GM18505 (cell line): ENCODE measurements around the gene MOGAT2.
"Not testable (repeated sequence)": the region's sequence is repeated elsewhere in the genome, so short reads cannot be mapped to it uniquely, and the experiment has no call there.

Source experiments
- ATAC-seq: cut with Tn5 transposase; IDR thresholded peaks from one replicate; pipeline ENCODE4 v1.9.1; 2021; ENCODE audit not compliant: unreplicated experiment
- POLR2A ChIP-seq: IDR thresholded peaks from 4 replicates; pipeline ENCODE4 v1.6.1; 2011; ENCODE audit warnings: borderline replicate concordance; ENCODE audit not compliant: insufficient read depth, insufficient read length; ENCODE audit errors: extremely low read depth

MOGAT2 gene

GRCh38 chr11:75717608-75718418 is at the start of gene MOGAT2:
Gene MOGAT2 (plus strand): TSS chr11:75717838. CDS start chr11:75717889, 51 bp downstream.
- ATAC-seq, result no peak
- no peak for TF ChIP-seq POLR2A

DNA sequence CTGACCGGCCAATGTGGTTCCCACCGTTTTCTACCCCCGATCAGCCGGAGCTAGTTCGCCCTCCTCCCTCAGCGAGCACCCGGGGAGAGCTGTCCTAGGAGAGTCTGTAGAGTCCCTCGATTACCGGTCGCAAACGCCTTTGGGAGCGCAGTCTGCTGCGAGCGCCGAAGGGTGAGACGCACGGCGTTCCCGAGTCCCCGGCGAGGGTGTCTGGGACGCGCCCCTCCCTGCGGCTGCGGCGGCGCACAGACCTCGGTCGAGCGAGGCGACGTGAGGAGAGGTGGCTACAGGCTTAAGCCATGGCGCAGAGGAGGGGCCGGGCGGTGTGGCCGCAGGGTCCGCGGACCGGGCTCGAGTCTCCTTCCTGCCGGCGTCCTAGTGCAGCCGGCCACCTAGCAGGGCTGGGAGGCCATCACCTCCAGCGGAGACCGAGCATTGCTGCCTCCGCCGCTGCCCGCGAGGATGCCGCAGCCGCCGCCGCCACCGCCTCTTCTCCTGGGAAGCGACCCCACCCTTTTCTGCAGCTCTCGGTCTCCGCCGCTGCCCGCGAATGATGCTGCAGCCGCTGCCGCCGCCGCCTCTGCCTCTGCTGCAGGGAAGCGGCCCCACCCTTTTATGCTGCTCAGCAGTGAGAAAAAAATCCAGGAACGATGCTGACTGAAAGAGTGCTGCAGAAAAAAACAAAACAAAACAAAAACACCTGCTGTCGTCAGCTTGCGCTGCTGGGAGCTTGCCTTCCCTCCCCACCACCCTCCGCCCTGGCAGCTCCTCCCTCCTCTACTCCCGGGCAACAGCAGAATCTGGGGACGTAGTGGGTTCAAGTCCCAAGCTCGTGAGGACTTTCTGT is 49.0 kb upstream of the MOGAT2 start, which contains the start of gene MAP6:
MAP6 (minus strand) TSS at position 588 of the 847 bp plus-strand sequence. CDS start 669 bp downstream, outside the sequence.
- no peak for ATAC-seq

GRCh38 chr11:75673977-75674582 is 43.6 kb upstream of the MOGAT2 start:
- ATAC-seq, result no peak

More for the DNA sequence above, 49.0 kb upstream of the MOGAT2 start, which contains the start of gene MAP6:
- no peak for TF ChIP-seq POLR2A

DNA sequence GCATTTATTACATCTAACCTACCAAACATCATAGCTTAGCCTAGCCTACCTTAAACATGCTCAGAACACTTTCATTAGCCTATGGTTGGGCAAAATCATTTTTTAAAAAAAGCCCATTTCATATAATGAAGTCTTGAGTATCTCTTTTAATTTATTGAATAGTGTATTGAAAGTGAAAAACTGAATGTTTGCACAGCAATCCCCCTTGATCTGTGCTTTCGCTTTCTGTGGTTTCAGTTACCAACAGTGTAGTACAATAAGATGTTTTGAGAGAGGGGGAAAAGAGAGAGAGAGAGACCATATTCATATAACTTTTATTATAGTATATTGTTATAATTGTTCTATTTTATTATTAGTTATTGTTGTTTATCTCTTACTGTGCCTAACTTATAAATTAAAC is 40.4 kb upstream of the MOGAT2 start:
- no peak for TF ChIP-seq POLR2A
- ATAC-seq, result no peak

More at GRCh38 chr11:75673977-75674582, 43.6 kb upstream of the MOGAT2 start:
- no peak for TF ChIP-seq POLR2A

DNA sequence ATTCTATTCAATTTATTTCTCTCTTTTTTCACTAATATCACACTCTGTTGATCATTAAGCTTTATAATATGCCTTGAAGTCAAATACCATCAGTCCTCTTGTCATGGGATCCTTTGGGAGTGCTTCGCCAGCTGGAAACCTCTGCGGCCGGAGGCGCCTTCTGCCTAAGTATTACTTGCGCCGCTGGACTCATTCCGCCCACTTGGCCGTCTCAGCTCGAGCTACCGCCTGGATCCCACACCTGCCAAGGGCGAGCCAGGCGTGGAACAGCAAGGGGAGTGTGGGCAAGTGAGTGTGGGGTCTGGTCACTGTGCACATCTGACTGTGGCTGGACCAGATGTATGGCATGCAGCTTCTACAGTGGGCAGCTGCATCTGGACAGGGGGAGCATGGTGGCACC is 39.7 kb upstream of the MOGAT2 start:
- no peak for ATAC-seq
- no peak for TF ChIP-seq POLR2A

- ATAC-seq, result no peak
- no peak for TF ChIP-seq POLR2A
Observed at GRCh38 chr11:75678620-75679259, 38.9 kb upstream of the MOGAT2 start.

DNA sequence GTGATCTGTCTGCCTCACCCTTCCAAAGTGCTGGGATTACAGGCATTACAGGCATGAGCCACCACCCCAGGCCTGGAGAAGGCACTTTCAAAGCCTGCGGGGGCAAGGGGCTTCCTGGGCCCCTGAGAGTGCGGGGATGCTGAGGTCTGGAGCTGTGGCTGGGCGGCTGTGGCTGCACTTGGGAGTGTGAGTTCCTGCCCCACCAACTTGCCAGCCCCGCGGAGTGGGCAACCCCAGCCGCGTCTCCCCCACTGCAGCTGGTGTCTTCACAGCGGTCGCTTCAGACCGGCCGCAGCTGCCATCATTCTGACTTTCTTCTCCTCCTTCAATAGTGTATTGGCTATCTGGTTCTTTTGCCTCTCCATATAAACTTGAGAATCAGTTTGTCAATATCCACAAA is 38.1 kb upstream of the MOGAT2 start:
- ATAC-seq, result no peak
- no peak for TF ChIP-seq POLR2A

DNA sequence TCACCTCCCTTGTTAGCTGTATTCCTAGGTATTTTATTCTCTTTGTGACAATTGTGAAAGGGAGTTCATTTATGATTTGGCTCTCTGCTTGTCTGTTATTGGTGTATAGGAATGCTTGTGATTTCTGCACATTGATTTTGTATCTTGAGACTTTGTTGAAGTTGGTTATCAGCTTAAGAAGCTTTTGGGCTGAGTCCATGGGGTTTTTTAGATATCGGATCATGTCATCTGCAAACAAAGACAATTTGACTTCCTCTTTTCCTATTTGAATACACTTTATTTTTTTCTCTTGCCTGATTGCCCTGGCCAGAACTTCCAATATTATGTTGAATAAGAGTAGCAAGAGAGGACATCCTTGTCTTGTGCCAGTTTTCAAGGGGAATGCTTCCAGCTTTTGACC is 33.8 kb upstream of the MOGAT2 start:
- not testable (repeated sequence) for ATAC-seq

GRCh38 chr11:75689863-75690609 is 27.6 kb upstream of the MOGAT2 start:
- ATAC-seq, result peak; percentile 71
- TF ChIP-seq POLR2A, result no peak

- ATAC-seq, result no peak
- no peak for TF ChIP-seq POLR2A
Observed at GRCh38 chr11:75691804-75692203, 25.8 kb upstream of the MOGAT2 start.

DNA sequence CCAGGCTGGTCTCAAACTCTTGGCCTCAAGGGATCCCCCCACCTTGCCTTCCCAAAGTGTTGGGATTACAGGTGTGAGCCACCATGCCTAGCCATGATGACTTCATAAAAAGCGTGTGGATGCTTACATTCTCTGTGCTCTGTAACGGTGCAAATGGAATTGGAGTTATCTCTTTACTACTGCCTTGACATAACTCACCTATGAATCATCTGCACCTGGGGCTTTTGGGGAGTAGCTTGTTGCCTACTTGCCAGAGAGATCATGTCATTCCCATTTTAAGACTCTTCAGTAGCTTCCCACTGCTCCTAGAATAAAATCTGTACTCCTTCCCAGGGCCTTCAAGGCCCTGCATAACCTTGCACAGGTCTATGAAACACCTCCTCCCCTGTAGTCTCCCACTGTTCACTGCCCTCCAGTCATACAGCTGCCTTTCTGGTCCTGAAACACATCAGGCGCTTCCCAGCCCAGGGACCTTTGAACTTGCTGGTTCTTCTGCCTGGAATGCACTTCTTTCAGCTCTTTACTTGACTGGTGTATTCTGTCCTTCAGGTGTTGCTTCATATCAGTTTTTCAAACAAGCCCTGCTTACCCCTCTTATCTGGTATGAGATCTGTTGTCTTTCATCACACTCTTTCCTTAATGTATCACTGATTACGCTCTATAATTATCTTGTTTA is 19.6 kb upstream of the MOGAT2 start:
- no peak for TF ChIP-seq POLR2A
- ATAC-seq, result no peak

DNA sequence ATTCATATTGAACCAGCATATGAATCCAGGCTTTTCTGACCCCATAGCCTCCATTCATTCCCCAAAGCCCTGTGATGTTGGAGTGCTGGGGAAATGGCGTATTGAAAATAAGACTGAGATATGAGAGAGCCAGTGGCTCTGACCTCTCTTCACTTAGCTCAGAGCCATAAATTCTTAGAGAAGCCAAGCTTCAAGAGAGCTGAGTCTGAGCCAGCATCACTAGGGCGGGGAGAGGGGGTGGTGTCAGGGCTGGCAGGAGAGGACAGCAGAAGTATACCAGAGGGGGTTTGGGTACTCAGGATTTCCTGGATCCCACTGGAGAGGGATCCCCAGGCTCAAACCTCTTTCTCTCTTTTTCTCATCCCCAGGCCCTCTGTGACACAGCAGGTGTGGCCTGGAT is 16.7 kb upstream of the MOGAT2 start:
- ATAC-seq, result no peak
- TF ChIP-seq POLR2A, result no peak
